HG02943 (cell line): Measurements from ENCODE around the gene ATP11A.

Experiments used
- ATAC-seq: cut with Tn5 transposase; IDR thresholded peaks from one replicate; pipeline ENCODE4 v1.9.1; 2021; ENCODE audit warnings: mild to moderate bottlenecking, low read depth, moderate library complexity; ENCODE audit not compliant: unreplicated experiment

The ATP11A gene

DNA sequence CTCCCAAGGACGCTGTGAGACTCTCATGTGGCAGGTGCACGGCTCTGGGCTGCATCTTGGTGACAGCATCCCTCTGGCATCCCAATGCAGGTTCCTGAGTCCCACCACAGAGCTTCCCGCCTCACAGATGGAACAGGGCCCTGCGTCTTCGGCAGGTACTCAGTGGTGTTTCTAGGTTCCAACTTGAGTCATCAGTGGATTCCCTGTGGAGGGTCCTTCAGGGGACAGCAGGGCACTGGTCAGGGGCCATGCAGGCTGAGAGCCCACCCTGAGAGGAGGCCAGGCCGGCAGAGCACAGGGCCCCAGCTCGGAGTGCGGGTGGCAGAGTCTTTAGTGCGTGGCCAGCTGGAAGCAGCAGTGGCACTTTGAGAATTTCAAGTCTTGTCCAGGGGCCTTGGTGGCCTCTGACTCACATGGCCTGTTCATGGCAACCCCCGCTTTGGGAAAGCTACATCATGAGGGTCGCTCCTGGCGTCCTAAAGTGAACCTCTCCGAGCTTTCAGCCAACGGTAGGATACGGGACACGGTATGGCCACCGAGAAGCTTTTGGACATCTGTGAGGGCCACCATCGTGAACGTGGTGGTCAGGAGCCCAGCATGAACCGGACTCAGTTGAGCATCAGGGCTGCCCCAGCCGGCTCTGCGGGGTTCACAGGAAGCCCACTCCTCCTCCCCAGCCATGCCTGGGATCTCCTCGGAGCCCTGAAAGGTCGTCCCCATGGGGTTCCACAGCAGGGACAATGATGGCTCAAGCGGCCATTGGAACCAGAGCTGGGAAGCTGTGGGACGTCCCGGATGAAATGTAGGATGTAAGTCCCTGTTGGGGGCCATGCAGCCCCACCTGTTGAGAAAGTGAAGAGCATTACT lies 207.1 kb downstream of the ATP11A start:
- no peak for ATAC-seq

DNA sequence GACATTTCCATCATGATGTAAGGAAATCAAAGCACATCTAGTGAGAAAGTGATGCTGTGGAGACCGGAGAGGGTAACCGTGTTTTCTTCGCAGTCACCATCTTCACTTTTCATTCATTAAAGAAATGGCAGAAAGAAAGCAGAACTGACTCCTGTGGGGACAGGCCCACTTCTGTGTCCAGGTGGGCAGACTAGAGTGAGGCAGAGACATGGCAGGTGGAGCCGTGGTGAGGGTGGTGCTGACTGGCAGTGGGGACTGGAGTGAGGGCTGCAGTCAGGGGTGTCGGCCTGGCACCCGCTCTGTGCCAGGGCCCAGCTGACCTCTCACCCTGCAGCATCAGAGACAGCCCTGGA lies 207.7 kb downstream of the ATP11A start:
- no peak for ATAC-seq

DNA sequence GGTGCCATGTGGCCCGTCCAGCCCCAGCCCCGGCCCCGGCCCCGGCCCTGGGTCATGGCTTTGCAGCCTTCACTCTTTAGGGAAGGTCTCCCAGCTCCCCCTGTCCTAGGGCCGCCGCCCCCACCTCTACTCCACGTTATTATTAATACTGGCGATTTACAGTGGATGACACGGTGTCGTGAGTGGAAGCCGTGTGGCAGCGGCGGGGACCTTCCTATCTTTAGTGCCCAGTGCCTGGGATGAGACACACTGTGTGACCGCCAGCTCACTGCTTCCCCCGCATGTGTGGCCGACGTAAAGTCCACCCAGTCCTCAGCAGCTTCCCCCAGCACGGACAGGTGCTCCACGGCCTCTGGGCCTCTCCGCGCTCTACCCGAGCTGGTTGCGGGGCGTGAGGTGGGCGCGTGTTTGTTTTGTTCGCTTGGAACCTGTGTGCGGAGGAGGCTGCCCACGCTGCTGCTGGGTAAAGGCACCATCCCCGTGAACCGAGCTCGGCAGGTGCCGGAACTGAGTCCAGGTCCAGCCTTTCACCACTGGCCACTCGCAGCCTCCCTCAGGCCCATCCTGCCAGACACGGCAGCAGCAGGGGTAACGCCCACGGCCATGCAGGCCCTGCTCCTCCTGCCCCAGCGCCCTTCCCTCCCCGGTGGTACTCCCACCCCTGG lies 208.2 kb downstream of the ATP11A start:
- no peak for ATAC-seq

DNA sequence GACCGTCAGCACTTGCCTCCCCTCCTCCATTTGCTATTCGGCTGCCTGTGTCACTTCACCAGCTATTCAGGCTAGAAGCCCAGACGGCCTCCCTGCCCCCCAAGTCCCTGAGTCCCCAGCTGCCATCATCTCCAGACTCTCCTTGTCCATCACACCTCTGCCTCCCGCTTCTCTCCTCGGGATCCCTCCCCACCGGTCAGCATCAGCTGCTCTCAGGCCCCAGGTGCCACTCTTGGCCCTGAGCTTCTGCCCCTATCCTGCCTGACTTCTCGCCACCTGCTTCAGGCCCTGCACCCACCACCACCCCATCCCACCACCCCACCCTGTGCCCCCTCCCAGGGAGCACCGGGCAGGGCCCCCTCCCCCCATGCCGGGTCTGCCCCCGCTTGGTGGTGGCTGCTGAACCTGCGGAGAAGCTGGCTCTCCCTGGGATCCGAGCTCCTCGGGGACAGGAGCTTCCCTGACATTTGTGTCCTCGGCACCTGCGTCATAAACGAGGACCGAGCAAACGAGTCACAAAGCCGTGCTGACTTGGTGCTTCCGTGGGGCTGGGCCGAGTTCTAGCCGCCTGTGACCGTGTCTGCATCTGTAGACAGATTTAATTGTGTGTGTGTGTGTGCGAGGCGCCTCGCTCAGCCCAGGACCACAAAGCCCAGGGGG lies 208.9 kb downstream of the ATP11A start:
- ATAC-seq = no peak

DNA sequence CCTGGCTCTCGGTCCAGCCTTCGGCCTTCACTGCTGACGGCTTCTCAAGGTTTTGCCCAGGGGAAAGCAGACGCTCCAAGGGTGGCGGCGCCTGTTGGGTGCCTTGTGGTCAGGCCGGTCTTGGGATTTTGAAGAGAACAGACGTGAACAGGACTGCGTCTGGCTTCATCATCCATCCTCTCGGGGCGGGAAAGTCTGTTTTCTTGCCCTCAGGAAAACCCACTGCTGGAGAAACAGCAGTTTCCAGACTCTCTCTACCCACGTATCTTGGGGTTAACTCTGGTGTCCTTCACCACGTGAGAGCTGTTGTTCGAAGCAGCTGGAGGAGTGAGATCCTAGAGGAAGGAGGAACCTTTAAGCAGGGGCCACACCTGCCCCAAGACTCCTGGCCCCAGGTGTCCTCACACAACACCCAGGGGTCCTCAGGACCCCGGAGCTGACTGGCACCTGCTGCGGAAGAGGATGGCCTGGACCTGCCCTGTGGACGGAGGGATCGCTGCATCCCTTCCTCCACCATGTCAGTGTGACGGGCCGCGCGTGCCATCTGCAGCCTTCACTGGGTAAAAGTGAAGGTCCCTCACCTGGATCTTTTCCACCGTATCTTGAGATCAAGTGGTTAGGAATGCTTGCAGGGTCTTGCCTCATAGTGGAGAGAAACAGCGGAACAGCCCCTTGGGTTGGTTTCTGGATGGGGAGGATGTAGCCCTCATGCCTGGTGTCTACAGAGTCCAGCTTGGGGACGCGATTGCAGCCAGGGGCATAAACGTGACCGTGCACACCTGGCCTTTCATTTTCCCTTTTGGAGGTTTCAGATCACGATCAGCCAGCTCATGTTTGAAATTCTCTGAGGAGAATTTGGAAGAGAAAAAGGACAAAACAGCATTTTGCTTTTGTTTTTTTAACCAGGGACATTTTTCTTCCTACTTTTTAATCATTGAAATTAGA lies 209.7 kb downstream of the ATP11A start:
- no peak for ATAC-seq

DNA sequence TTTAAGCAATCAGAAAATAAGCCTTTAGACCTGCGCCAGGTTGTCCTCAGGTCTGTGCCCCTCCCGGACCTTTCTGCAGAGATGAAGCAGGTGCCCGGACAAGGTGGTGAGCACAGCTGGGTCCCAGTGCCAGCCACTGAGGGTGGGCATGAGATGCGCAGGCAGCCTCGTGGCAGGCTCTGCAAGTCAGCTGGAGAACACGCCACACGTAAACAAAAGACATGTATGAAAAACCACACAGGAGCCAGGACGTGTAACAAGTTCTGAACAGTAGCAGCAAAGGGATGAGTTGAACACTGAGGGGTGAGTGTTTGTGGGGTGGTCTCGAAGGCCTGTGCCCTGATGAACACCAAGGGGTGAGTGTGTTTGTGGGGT lies 210.4 kb downstream of the ATP11A start:
- no peak for ATAC-seq

DNA sequence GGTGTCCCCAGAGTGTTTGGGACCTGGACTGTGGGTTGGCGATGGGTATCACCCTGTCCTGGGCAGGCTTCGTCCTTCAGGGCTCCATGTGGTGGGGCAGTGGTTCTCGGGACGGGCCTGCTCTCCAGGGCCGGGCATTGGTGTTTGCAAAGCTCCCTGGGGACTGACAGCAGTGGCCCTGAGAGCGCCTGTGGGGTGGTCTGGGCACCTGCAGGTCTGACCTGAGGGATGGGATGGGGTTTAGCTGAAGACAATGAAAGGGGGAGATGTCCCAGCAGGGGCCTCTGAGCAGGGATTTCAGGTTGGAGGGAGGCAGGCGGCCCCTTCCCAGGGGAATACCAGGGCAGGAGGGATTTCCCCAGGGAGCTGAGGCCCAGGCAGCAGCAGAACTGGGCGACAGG lies 210.9 kb downstream of the ATP11A start:
- no peak for ATAC-seq

DNA sequence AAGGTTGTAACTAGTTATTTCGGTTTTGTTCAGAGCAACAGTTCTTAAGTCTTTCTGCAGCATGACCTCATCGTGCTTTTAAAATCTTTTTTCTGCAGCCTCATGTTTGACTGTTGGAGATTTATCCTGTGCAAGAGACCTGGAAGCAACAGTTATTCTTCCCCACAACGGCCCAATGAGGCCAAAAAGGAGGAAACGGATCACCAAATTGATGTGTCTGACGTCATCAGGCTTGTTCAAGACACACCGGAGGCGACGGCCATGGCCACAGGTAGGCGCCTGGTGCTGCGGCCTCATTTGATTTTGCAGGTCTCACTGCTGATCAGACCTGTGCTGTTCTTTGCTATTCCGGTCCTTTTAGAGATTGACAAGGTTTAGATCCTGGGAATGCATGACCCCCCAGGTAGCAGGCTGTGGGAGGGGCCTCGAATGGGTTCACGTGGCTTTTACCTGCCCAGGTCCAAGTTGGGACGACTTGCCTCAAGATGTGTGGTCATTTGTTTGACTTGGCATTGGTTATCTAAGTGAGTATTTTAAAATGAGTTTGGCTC lies 212.3 kb downstream of the ATP11A start:
- no peak for ATAC-seq

DNA sequence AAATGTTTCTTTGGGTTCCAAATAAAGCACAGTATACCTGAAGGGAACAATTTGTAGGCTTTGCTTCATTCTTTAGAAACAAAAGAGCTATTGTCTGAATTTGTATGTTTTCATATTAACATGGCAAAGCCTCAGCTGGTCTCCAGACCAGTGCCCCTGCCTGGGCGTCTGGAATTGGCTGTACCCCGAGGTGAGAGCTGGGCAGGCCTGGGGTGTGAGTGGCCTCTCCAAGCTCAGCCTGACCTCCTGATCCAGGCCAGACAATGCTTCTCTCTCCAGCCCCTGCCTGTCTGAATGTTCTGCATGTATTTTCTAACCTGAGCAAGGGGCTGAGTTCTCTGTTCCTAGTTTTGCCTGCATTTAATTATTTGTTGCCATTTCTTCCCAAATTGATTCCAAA lies 212.8 kb downstream of the ATP11A start:
- no peak for ATAC-seq

DNA sequence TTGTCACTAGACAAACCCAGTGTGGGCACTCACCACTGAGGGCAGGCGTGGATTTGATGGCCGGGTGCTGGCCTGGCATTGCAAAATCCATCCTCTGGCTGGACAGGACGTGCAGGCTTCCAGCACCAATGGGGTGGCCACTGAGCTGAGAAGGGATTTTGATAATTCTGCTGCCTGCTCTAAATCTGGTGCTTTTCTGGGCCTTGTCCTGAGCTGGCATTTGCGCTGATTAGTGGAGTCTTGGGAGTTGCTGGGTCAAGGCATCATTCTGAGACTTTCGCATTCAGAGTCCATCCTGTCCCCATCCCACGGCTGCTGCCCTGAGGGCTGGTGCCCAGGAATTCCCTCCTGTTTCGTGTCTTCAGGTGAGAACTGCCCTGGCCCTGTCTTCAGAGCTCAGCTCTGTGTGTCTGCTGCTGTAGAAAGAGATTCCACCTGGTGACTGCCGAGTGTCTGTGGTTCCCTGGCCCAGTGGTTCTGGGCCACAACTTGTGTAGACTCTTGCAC lies 213.3 kb downstream of the ATP11A start:
- no peak for ATAC-seq

DNA sequence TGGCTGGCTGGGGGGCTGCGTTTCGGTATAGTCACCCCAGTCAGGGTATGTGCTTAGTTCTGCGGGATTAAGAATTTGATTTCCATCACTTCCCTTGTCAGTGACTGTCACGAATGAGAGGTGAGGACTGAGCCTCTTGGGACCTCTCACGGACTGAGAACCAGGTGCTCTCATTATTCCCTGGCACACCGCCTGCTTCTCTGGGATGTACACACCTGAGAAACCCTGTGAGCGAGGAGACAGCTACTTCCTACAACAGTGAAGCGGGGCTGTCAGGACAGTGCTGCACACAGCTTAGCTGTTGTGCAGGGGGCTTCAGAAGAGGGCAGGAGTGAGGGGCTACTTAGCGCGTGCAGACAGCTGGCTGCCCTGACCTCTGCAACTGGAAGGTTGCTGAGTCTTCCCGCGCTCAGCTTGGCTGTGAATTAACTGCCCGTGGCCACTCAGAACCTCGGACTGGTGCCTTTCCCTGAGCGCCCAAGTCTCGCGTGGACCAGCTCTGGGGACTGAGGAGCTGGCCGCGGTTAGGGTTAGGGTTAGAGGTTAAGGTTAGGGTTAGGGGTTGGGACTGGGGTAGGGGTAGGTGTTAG lies 213.9 kb downstream of the ATP11A start:
- ATAC-seq = no peak

DNA sequence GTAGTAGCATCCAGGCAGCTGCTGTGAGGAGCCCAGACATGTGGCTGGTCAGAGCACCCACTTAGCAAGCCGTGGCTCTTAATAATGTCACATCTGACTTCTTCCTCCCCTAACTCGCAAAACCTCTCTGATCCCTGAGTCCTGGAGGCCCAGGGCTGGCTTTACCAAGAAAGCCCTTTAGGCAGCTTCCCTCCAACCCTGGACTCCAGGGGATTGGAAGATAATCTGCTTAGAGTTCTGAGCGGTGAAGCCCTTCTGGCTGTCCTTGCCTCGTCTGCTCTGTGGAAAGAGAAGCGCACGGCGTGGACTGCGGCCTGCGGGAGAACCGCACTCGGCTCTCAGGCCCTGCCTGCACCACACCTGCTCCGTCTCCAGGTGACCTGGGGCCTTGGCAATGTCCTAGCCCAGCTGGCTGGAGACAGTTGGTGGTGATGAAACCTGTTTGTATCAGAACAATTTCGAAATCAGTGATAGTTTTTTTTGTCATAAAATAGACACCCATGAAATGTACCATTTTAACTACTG lies 214.7 kb downstream of the ATP11A start:
- ATAC-seq = no peak

DNA sequence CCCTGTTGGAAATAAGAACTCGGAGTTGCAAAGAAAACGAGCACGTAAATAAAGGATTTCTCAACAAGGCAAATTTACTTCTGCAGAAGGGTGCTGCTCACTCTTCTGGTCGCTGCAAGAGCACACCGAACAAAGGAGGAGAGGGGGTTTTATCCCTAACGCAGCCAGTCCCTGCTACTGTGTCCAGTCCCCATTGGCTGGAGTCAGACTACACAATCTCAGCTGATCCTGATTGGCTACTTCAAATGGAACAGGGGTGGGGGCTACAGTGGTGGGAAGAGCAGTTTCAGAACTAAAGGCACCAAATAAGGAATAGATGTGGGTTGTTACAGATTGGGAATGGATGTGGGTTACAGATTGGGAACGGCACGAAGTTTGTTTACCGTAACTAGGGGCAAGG lies 215.2 kb downstream of the ATP11A start:
- ATAC-seq = no peak

DNA sequence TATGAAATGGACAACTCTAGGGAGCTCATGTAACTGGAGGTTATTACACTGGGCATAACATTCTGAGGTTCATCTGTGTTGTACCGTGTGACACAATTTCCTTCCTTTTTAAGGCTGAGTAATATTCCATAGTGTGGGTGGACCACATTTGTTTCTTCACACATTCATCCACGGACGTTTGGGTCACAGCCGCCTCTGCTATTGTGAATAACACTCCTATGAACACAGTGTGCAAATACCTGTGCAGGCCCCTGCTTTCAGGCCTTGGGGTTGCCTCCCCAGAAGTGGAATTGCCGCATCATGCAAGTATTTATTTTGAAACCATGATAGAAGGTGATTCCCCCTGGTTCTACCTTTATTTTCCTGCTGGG lies 215.8 kb downstream of the ATP11A start:
- ATAC-seq = no peak

DNA sequence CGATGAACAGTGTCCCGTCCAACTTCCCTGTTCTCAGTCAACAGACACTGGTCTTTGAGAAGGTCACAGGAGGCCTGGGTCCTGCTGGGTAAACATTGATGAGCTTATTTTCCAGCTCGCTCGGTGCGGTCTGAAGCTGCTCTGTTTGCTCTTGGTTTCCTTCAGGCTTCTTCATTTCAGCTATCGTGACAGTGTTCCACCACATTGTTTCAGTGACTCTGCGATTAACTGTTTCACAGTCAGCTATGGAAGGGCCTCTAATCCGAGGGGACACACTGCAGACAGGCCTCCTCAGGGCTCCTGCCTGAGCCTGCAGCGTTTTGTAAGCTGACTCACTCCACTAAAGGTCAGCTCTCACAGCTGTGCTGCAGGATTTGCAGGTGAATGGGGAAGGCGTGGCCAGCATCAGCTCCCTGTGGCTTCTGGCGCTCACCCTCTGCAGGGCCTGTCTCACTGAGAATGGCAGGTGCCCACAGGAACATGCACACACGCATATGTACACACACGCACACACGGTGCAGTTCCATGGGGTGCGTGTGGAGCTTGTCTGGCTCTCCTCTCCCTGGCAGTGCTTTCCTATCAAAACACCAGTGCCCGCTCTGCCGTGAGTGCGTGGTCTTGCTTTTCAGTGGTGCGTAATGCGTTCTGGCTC lies 216.3 kb downstream of the ATP11A start:
- no peak for ATAC-seq

DNA sequence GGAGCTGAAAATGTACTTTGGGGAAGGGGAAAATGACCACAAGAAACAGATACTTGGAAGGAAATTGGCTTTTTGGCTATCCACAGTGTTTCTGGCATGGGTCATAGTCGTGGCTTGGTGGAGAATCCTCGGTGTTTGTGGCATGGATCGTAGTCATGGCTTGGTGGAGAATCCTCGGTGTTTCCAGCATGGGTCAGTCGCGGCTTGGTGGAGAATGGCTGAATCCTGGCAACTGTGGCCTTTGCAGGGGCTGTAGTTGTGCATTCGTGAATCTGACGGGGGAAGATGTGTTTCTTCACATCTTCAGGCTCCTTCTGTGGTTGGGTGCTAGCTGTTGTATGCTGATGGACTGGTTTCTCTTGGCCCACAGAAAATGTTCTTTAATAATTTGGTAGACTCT lies 217.4 kb downstream of the ATP11A start:
- ATAC-seq = no peak

DNA sequence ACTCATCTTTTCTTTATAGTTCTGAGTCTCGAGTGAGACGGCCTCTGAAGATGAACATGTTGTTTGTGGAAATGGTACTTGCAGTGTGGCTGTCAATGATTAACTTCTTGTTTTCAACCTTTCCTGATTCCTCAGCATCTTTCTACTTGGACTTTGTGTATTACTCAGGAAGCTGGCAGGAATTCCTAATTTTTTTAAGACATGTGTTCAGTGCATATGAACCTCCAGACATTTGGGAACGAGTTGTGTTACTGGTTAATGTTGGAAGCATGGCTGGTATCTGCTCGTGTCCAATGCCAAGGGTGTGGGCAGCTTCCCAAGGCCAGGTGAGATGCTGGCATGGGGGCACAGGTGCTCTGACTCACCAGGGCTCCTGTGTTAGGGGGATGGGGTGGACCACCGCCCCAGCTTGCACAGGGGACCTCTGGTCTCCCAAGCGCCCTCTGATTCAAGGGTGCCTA lies 218.1 kb downstream of the ATP11A start:
- no peak for ATAC-seq

DNA sequence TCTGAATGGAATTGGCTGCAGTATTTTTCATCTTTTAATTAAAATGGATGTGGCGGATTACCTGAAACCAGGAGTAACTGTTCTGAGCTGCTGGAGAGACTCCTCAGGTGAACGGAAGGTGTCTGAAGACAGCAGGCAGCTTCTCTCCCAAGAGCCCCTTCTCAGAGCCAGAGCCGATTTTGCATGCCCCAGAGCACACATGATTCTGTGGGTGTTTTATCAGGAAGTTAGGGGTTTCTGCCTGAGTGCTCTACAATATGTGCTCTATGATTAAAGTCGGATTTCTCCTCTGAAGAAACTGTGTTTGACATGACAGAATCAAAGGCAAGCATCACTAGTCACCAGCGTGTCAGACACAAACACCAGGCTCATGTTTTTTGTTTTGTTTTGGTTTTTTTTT lies 218.5 kb downstream of the ATP11A start:
- no peak for ATAC-seq

DNA sequence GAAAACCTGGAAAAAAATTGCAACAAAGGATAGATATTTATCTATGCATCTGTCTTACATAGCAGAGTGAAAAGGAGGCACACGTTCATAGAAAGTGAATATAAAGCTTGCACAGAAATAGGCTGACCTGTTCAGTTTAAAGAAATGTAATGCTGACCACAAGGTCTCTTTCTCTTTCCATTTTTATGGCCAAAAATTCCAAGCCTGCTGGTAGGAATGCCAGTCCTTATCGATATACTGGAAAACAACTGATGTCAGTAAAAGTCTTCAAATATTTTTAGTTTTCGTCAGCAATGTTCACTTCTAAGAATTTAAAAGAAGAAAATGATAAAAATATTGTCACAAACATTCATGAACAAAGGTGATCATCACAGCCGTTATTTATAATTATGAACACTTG lies 220.2 kb downstream of the ATP11A start:
- no peak for ATAC-seq
